PFSK-1 (cell line): Measurements from ENCODE around the gene LONP2.

ENCODE experiments used
- FOXP2 ChIP-seq: optimal IDR thresholded peaks from 2 replicates; pipeline ENCODE3; 2011; ENCODE audit warnings: borderline replicate concordance, control low read depth, inconsistent platforms; ENCODE audit not compliant: insufficient read depth; ENCODE audit errors: extremely low read length, extremely low read depth
- POLR2AphosphoS5 ChIP-seq: IDR thresholded peaks from 2 replicates; pipeline ENCODE4 v1.6.1; 2012; ENCODE audit warnings: low read depth, mild to moderate bottlenecking, control low read depth, low read length, moderate library complexity
- REST ChIP-seq, 2 experiments: IDR thresholded peaks; 2 replicates each; pipeline versions ENCODE4 v1.6.1 to v1.8.0; 2011 to 2012; ENCODE audit warnings: low read depth in 2 of 2, low read length in 2 of 2, control low read depth in 1 of 2, inconsistent platforms in 1 of 2, mild to moderate bottlenecking in 1 of 2, moderate library complexity in 1 of 2; ENCODE audit not compliant: insufficient read depth in 1 of 2
- SIN3A ChIP-seq: IDR thresholded peaks from 2 replicates; pipeline ENCODE4 v1.6.1; 2012; ENCODE audit warnings: mild to moderate bottlenecking, low read length, moderate library complexity, borderline replicate concordance; ENCODE audit not compliant: insufficient read depth
- TAF1 ChIP-seq: IDR thresholded peaks from 2 replicates; pipeline ENCODE4 v1.6.1; 2012; ENCODE audit warnings: low read length, control low read depth, borderline replicate concordance; ENCODE audit not compliant: insufficient read depth

- no peak for TF ChIP-seq REST (IDR thresholded peaks at IDR 0.05; ENCODE audit: insufficient read depth in 1 of 2, low read depth in 2 of 2, low read length in 2 of 2)
- TF ChIP-seq POLR2AphosphoS5, result no peak
- TF ChIP-seq TAF1, result no peak
- TF ChIP-seq SIN3A, result no peak
- TF ChIP-seq FOXP2, result no peak
Observed at GRCh38 chr16:48280546-48280945, 36.4 kb downstream of the LONP2 start.
